DMS79 treated with DMSO at 0.1 percent for 48 hours (cell line): Measurements from ENCODE around the gene XPR1.
A peak's percentile ranks its signal among the peaks of the same experiment; 100 is the strongest.

Experiments
- DNase-seq: peaks from one replicate; lab custom pipeline; 2025; lab: John Stamatoyannopoulos, UW

Gene XPR1

GRCh38 chr1:180615493-180616290 lies 16.1 kb upstream of the XPR1 start:
- no peak for DNase-seq

- no peak for DNase-seq
Observed at GRCh38 chr1:180616439-180616838, 15.4 kb upstream of the XPR1 start.

GRCh38 chr1:180617774-180618395 lies 13.9 kb upstream of the XPR1 start:
- no peak for DNase-seq

- no peak for DNase-seq
Observed at GRCh38 chr1:180620581-180620980, 11.2 kb upstream of the XPR1 start.

- no peak for DNase-seq
Observed at GRCh38 chr1:180622658-180623508, 8.9 kb upstream of the XPR1 start.

GRCh38 chr1:180623579-180624347 lies 8.1 kb upstream of the XPR1 start:
- DNase-seq = no peak

GRCh38 chr1:180626711-180627110 lies 5.1 kb upstream of the XPR1 start:
- DNase-seq = no peak

- DNase-seq = no peak
Observed at GRCh38 chr1:180627411-180627810, 4.4 kb upstream of the XPR1 start.

- no peak for DNase-seq
Observed at GRCh38 chr1:180628646-180629045, 3.2 kb upstream of the XPR1 start.

- no peak for DNase-seq
Observed at GRCh38 chr1:180630408-180631193, 1.2 kb upstream of the XPR1 start.

- no peak for DNase-seq
Observed at GRCh38 chr1:180631194-180631765, 542 bp upstream of the XPR1 start.

- DNase-seq = peak; percentile 34
Observed at GRCh38 chr1:180632326-180633056, 669 bp downstream of the XPR1 start.

- DNase-seq = peak; percentile 95
Observed at GRCh38 chr1:180633057-180634056, 1.5 kb downstream of the XPR1 start.

- no peak for DNase-seq
Observed at GRCh38 chr1:180636138-180636537, 4.3 kb downstream of the XPR1 start.

- no peak for DNase-seq
Observed at GRCh38 chr1:180639871-180640270, 8.0 kb downstream of the XPR1 start.

- no peak for DNase-seq
Observed at GRCh38 chr1:180640531-180640949, 8.7 kb downstream of the XPR1 start.

- DNase-seq = no peak
Observed at GRCh38 chr1:180641662-180642061, 9.8 kb downstream of the XPR1 start.

- no peak for DNase-seq
Observed at GRCh38 chr1:180642781-180643180, 11.0 kb downstream of the XPR1 start.

GRCh38 chr1:180643693-180644092 lies 11.9 kb downstream of the XPR1 start:
- DNase-seq = peak; percentile 85
